Stimulated activated CD8-positive, alpha-beta memory T cell treated with anti-CD3 and anti-CD28 coated beads, Interleukin-15, amount 100 ng/mL, for 4 hours (primary cell): ENCODE results near the gene CDK18.
A peak's percentile ranks its signal among the peaks of the same experiment; 100 is the strongest.
"Not testable (repeated sequence)": the region's sequence is repeated elsewhere in the genome, so short reads cannot be mapped to it uniquely, and the experiment has no call there.

Experiments used
- DNase-seq, 2 donors: peaks; one replicate each; pipeline ENCODE4 v3.0.0-alpha.2; 2020; ENCODE audit warnings: low read depth in 2 of 2

Gene CDK18

GRCh38 chr1:205481218-205481617 lies 23.3 kb upstream of the CDK18 start:
- DNase-seq = no peak

GRCh38 chr1:205481629-205482151 lies 22.8 kb upstream of the CDK18 start:
- DNase-seq = no peak

GRCh38 chr1:205482587-205482986 lies 21.9 kb upstream of the CDK18 start:
- DNase-seq = not testable (repeated sequence)

GRCh38 chr1:205483372-205483771 lies 21.1 kb upstream of the CDK18 start:
- no peak for DNase-seq

- DNase-seq = peak; percentile 33 to 44
Measured at GRCh38 chr1:205484985-205485967, 19.2 kb upstream of the CDK18 start.

- DNase-seq = no peak
Measured at GRCh38 chr1:205486258-205486657, 18.2 kb upstream of the CDK18 start.

- DNase-seq = no peak
Measured at GRCh38 chr1:205488074-205488723, 16.3 kb upstream of the CDK18 start.

- no peak for DNase-seq
Measured at GRCh38 chr1:205491794-205492193, 12.7 kb upstream of the CDK18 start.

- DNase-seq = no peak
Measured at GRCh38 chr1:205492201-205492667, 12.2 kb upstream of the CDK18 start.

- no peak for DNase-seq
Measured at GRCh38 chr1:205492774-205493173, 11.7 kb upstream of the CDK18 start.

- DNase-seq = no peak
Measured at GRCh38 chr1:205493241-205494085, 11.0 kb upstream of the CDK18 start.

- no peak for DNase-seq
Measured at GRCh38 chr1:205494115-205494514, 10.4 kb upstream of the CDK18 start.

GRCh38 chr1:205495237-205495823 lies 9.1 kb upstream of the CDK18 start:
- DNase-seq = no peak

- no peak for DNase-seq
Measured at GRCh38 chr1:205496661-205497060, 7.8 kb upstream of the CDK18 start.

- DNase-seq = no peak
Measured at GRCh38 chr1:205497351-205497750, 7.1 kb upstream of the CDK18 start.

- DNase-seq = no peak
Measured at GRCh38 chr1:205499789-205500188, 4.7 kb upstream of the CDK18 start.

- DNase-seq = no peak
Measured at GRCh38 chr1:205500240-205501233, 3.9 kb upstream of the CDK18 start.

- no peak for DNase-seq
Measured at GRCh38 chr1:205502111-205502810, 2.2 kb upstream of the CDK18 start.

- no peak for DNase-seq
Measured at GRCh38 chr1:205502992-205503391, 1.5 kb upstream of the CDK18 start.
